Measurements from ENCODE around the gene TBC1D17.
"Not testable (repeated sequence)": the region's sequence is repeated elsewhere in the genome, so short reads cannot be mapped to it uniquely, and the experiment has no call there.

Gene TBC1D17

DNA sequence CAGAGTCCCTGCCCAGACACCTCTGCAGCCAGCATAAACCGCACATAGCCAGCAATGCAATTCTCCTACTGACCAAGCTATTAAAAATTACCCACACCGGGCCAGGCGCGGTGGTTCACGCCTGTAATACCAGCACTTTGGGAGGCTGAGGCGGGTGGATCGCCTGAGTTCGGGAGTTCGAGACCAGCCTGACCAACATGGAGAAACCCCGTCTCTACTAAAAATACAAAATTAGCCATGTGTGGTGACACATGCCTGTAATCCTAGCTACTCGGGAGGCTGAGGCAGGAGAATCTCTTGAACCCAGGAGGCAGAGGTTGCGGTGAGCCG, 47.3 kb downstream of the TBC1D17 start:
- not testable (repeated sequence) for DNase-seq

DNA sequence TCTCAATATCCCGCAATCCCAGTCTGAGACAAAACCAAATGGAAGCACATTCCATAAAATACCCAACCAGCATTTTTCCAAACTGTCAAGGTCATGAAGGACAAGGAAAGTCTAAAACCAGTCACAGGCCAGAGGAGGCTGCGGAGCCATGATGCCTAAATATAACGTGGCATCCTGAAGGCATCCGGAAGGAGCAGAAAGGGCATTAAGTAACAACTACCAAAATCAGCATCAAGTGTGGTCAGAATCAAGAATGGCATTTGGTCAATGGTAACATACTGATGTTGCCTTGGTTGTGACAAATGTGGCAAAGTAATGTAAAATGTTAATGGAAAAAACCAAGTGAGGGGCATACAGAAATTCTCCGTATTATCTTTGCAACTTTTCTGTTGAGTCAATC, 48.0 kb downstream of the TBC1D17 start:
- no peak for DNase-seq

DNA sequence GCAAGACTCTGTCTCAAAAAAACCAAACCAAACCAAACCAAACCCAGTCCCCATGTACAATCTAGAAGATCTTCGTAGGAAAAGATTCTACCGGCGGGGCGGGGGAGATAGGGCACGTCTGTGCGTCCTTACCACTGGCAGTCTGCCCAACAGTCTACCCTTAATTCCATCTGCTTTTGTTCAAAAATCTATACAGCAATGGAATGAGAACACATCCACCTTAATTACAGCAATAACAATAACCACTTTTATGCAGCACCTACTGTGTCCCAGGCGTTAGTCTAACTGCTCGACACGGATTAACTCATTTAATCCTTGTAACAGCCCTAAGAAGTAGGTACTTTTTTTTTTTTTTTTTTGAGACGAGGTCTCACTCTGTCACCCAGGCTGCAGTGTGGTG, 49.0 kb downstream of the TBC1D17 start:
- peak; percentile 39 for DNase-seq

DNA sequence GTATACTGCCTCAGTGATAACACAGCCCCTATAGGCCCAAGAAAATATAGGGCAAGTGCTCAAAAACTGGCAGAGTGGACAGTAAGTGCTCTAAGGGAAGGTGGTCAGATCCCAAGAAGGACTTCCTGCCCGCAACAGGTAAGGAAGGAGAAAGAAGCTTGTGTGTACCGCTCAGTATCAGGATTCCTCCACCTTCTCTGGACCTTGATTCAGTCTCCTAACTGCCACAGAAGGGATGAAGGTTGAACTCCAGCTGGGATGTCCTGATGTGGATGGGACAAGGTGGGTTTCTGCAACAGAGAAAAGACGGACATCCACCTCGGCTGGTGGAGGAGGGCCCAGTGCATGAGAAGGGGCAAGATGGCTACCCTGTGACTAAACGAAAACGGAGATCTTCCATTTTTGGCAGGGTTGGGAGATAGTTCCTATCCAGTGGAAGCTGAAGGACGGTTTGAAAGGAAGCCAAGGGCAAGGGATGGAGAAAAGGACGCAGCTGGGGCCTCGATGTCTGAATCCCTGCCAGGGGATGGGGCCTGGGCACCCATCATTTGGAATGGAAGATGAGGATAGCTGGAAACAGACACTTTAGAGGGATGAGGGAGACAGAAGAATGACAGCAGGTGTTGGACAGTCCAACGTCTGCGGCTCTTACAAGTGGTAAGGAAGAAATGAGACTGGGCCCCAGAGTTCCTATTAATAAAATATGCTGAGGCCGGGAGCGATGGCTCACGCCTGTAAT, 50.2 kb downstream of the TBC1D17 start:
- no peak for DNase-seq

DNA sequence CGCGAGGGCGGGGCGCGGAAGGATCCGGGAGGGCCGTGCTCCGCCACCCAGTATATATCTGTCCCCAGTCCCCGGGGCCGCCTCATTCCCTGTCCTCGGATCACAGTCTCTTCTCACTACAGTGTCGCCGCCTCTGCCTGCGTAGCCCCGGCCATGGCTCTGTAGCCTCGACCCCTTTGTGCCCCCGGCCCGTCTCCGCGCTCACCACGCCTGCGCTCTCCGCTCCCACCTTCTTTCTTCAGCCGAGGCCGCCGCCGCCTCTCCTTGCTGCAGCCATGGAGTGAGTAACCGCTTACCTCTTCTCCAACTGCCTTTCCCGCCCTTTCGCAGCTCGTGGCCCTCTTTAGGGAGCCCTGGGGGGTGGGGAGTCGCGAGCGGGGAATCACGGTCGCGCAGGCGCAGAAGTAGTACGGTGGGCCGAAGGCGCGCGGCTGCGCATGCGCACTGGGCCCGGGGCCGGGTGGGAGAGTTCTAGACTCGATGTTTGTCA, 51.7 kb downstream of the TBC1D17 start, which contains the start of the genes ATF5 and NUP62:
Gene ATF5, plus strand, starts transcription at position 85 of the 490 bp plus-strand sequence. CDS start 1,646 bp downstream, outside the sequence.
Gene NUP62, minus strand, starts transcription at position 384 of the 490 bp plus-strand sequence. CDS start 19,697 bp downstream, outside the sequence.
- DNase-seq = peak; percentile 95

DNA sequence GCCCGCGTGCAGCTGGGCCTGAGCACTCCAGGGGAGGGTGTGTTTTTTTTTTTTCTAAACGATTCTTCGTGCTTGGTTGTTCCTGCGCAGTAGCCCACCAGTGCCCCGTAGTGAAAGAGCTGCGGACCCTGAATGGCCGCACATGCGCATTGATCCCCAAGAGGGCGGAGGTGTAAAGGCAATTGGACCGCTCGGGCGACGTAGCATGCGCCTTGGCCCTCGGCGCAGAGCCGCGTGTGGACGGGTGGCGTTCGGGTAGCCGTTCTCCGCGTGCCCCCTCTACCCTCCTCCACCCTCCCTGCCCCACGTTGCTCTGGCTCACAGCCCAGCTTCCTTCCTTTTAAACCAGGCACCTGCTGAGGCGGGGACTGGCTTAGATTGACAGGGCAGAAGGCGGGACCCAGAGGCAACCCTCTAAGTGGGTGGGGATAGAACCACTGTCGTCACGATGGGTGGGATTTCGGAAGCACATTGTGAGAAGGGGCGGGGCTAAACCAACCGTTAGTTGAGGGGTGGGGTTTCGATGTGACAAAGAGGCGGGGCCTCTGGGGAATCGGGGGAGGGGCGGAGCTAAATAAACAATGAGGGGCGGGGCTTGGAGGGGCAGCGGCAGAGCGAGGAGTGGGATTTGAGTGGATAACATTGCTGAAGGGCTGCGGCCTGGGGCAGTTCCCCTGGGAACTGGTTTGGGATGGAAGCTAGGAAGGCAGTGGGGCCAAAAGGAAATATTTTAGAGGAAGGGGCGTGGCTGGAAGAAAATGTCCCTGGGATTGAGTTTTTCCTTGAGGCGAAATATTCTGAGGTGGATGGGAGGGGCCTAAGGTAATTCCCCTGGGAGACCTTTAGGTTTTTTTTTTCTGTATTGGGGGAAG, 52.3 kb downstream of the TBC1D17 start:
- DNase-seq = peak; percentile 95

DNA sequence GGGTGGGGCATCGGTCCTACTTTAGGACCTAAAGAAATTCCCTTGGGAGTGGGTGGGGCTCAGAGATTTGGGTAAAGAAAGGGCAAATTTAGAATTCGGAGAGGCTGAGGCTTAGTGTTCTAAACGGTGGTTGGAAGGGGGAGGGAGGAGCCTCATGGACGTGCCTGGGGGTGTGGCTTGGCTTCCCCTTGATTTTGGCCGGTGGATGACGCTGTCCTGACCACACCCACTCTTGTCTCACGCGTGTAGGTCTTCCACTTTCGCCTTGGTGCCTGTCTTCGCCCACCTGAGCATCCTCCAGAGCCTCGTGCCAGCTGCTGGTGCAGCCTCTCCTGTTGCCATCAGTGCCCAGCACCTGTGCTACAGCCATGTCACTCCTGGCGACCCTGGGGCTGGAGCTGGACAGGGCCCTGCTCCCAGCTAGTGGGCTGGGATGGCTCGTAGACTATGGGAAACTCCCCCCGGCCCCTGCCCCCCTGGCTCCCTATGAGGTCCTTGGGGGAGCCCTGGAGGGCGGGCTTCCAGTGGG, 53.0 kb downstream of the TBC1D17 start:
- DNase-seq = peak; percentile 32

DNA sequence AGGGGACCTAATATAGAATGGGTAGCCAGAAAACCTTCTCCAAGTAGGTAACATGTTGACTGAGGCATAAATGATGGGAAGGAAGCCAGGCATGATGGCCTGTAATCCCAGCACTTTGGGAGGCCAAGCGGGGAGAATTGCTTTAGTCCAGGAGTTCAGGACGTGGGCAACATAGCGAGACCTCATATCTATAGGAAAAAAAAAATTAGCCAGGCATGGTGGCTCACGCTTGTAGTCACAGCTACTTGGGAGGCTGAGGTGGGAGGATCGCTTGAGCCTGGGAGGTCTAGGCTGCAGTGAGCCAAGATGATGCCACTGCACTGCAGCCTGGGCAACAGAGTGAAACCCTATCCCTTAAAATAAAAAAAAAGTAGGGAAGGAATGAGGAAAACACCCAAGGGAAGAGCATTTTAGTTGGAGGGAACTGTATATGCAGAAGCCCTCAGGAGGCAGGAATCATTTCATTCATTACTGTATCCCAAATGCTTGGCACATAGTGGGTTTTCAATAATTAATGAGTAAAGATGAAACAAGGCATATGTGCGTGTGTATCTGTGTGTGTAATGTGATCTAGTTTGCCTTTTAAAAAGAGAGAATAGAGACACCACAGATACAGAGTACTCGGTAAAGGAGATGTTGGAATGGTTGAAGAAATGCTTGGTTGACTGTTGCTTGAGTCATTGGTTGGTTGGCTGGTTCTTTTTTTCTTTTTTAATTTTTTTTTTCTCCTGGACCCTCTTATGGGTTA, 54.0 kb downstream of the TBC1D17 start:
- DNase-seq = no peak

DNA sequence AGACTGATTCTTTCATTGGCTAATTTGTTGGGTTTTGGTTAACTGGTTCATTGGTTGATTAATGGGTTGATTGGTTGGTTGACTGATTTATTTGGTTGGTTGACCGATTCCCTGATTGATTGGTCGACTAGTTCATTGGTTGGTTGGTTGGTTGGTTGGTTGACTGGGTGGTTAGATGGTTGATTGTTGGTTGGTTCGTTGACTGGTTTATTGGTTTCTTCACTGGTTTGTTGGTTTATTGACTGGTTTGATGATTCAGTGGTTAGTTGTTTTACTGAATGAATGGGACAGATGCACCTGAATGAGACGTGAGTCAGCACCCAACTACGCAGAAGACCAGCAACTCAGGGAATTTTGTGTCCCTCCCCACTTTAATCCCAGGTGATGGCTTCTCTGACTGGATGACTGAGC, 54.5 kb downstream of the TBC1D17 start:
- no peak for DNase-seq

DNA sequence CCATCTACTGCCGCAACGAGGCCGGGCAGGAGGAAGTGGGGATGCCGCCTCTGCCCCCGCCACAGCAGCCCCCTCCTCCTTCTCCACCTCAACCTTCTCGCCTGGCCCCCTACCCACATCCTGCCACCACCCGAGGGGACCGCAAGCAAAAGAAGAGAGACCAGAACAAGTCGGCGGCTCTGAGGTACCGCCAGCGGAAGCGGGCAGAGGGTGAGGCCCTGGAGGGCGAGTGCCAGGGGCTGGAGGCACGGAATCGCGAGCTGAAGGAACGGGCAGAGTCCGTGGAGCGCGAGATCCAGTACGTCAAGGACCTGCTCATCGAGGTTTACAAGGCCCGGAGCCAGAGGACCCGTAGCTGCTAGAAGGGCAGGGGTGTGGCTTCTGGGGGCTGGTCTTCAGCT, 55.2 kb downstream of the TBC1D17 start:
- no peak for DNase-seq

DNA sequence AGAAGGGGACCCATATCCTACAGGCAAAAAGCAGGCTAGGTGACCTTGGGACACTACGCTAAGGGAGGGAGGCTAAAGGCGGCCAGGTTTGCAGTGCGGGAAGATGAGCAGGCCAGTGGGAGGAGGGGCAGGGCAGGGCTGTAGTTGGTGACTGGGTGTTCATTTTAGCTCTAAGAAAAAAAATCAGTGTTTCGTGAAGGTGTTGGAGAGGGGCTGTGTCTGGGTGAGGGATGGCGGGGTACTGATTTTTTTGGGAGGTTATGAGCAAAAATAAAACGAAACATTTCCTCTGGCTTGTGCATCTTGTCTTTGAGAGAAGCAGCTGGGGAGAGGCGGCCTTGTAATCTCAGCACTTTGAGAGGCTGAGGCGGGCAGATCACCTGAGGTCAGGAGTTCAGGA, 56.1 kb downstream of the TBC1D17 start:
- no peak for DNase-seq

DNA sequence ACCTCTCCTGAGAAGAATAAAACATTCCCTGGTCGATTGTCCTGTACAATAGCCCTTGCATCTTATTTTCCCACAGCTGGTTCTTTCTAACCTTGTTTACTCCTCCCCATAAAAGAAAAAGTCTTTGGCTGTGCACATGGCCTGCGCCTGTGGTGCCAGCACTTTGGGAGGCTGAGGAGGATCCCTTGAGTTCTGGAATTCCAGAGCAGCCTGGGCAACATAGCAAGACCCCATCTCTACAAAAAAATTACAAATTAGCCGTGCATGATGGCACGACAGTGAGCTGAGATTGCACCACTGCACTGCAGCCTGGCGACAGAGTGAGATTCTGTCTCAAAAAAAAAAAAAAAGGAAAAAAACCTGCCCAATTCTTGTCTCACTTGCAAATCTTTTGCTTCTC, 59.0 kb downstream of the TBC1D17 start:
- DNase-seq = no peak

DNA sequence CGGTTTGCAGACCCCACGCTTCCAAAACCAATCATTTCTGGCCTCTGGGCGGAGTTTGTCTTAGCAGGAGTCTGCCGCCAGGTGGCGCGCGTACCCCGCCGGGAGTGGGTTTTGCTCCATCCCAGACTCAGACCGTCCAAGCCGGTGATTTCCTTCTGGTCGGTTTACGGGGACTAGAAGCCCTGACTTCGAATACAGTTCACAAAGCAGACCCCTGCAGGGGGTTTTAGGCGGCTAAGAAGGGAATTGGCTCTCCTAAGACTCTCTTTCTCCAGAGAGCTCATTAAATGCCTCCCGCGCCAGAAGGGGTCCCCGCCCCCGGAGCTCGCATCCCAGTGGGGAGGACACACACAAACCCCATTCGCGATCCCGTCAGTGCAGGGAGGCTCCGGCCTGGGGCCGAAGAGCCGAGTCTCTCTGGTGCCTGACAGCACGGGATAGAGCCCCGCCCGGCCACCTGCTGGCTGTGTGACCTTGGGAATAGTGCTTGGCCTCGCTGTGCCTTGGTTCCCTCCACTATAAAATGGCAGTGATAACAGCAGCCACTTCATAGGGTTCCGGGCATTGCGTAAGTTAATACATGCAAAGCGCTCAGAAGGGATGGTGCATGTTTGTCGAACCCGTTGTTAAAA, 60.4 kb downstream of the TBC1D17 start:
- peak; percentile 71 for DNase-seq
